Measurements from ENCODE around the gene TFDP2. TPM values are rescaled to one million over a fixed set of nuclear protein-coding genes. Genes with fewer than 3 reads are reported as not detected.

The TFDP2 gene
- total RNA-seq, 4 donors from 2014 or later, result 21.6 to 58.7 (median 44.1) TPM

GRCh38 chr3:142118911-142119310 is 30.4 kb downstream of the TFDP2 start:
- Histone ChIP-seq H3K27me3 (no peaks in the 10 kb centered on the region), H3K27ac (no peak overlapping the region), H3K4me3 (no peak overlapping the region), H3K36me3 (no peaks in the 10 kb centered on the region), H3K4me1 (peaks cover 8% of the 10 kb centered on the region), H3K9me3 (no peaks in the 10 kb centered on the region)
- no peak for DNase-seq (ENCODE audit: low spot score in 2 of 2)
- TF ChIP-seq POLR2AphosphoS5 (IDR thresholded peaks at IDR 0.05) (no peak), EP300 (IDR thresholded peaks at IDR 0.05) (no peak), CTCF (IDR thresholded peaks at IDR 0.05) (no peak), POLR2A (IDR thresholded peaks at IDR 0.05) (no peak)
- 98% methylated on average over 3 of the region's 3 CpGs for WGBS

GRCh38 chr3:142117056-142117851 is 32.1 kb downstream of the TFDP2 start:
- TF ChIP-seq CTCF (IDR thresholded peaks at IDR 0.05) (no peak), POLR2AphosphoS5 (IDR thresholded peaks at IDR 0.05) (no peak), EP300 (IDR thresholded peaks at IDR 0.05) (no peak), POLR2A (IDR thresholded peaks at IDR 0.05) (no peak)
- WGBS, result 83% methylated on average over 8 of the region's 8 CpGs
- DNase-seq (ENCODE audit: low spot score in 2 of 2), result no peak

GRCh38 chr3:142115867-142116668 is 33.3 kb downstream of the TFDP2 start:
- Histone ChIP-seq H3K4me3 (no peak overlapping the region), H3K27me3 (no peaks in the 10 kb centered on the region), H3K27ac (no peak overlapping the region), H3K4me1 (peaks cover 7% of the 10 kb centered on the region), H3K36me3 (no peaks in the 10 kb centered on the region), H3K9me3 (no peaks in the 10 kb centered on the region)
- WGBS, result 91% methylated on average over 4 of the region's 4 CpGs
- TF ChIP-seq EP300 (IDR thresholded peaks at IDR 0.05), result no peak
- TF ChIP-seq POLR2A (IDR thresholded peaks at IDR 0.05), result no peak
- TF ChIP-seq CTCF (IDR thresholded peaks at IDR 0.05), result no peak
- TF ChIP-seq POLR2AphosphoS5 (IDR thresholded peaks at IDR 0.05), result no peak
- DNase-seq (ENCODE audit: low spot score in 2 of 2), result no peak

More at GRCh38 chr3:142117056-142117851, 32.1 kb downstream of the TFDP2 start:
- no peaks in the 10 kb centered on the region for H3K36me3 ChIP-seq
- peaks cover 8% of the 10 kb centered on the region for H3K4me1 ChIP-seq
- no peak overlapping the region for H3K27ac ChIP-seq
- H3K9me3 ChIP-seq, result no peaks in the 10 kb centered on the region
- H3K4me3 ChIP-seq, result no peak overlapping the region
- no peaks in the 10 kb centered on the region for H3K27me3 ChIP-seq

- TF ChIP-seq EP300 (IDR thresholded peaks at IDR 0.05) (no peak), POLR2A (IDR thresholded peaks at IDR 0.05) (no peak), POLR2AphosphoS5 (IDR thresholded peaks at IDR 0.05) (no peak), CTCF (IDR thresholded peaks at IDR 0.05) (no peak)
- Histone ChIP-seq H3K27ac (no peak overlapping the region), H3K9me3 (no peaks in the 10 kb centered on the region), H3K36me3 (no peaks in the 10 kb centered on the region), H3K4me1 (no peaks in the 10 kb centered on the region), H3K4me3 (no peak overlapping the region), H3K27me3 (no peaks in the 10 kb centered on the region)
- DNase-seq (ENCODE audit: low spot score in 2 of 2), result no peak
- 65% methylated on average over 1 of the region's 1 CpG for WGBS
Measured at GRCh38 chr3:142112601-142113000, 36.7 kb downstream of the TFDP2 start.

GRCh38 chr3:142106548-142106947 is 42.8 kb downstream of the TFDP2 start:
- H3K4me3 ChIP-seq, result no peak overlapping the region
- TF ChIP-seq CTCF (IDR thresholded peaks at IDR 0.05), result no peak
- no peak for TF ChIP-seq POLR2A (IDR thresholded peaks at IDR 0.05)
- no peak for TF ChIP-seq EP300 (IDR thresholded peaks at IDR 0.05)
- no peak for TF ChIP-seq POLR2AphosphoS5 (IDR thresholded peaks at IDR 0.05)
- no peaks in the 10 kb centered on the region for H3K27me3 ChIP-seq
- DNase-seq (ENCODE audit: low spot score in 2 of 2), result no peak
- H3K4me1 ChIP-seq, result no peaks in the 10 kb centered on the region
- H3K36me3 ChIP-seq, result no peaks in the 10 kb centered on the region
- H3K9me3 ChIP-seq, result no peaks in the 10 kb centered on the region
- 28% methylated on average over 2 of the region's 2 CpGs for WGBS
- H3K27ac ChIP-seq, result no peak overlapping the region

Data from suprapubic skin (tissue), 4 donors.